Breast epithelium (tissue), 4 donors: Measurements from ENCODE around the gene AMACR. TPM values are rescaled to one million over a fixed set of nuclear protein-coding genes. Genes with fewer than 3 reads are reported as not detected.

ENCODE experiments used
- DNase-seq, 2 donors: peaks; one replicate each; pipeline ENCODE4 v3.0.0-alpha.2; 2019; ENCODE audit warnings: low spot score in 2 of 2
- H3K27ac ChIP-seq, 2 donors: fragments of 200-600 bp; sonication (generic) in 1 of 2; one replicate each; pipeline ENCODE4 v1.5.1; 2016 to 2019; ENCODE audit warnings: mild to moderate bottlenecking in 1 of 2
- H3K27me3 ChIP-seq, 2 donors: fragments of 200-600 bp; sonication (generic) in 1 of 2; one replicate each; pipeline versions ENCODE4 v1.5.1 to v1.6.0; 2017 to 2019; ENCODE audit warnings: control low read depth in 1 of 2, mild to moderate bottlenecking in 1 of 2
- H3K36me3 ChIP-seq: fragments of 200-600 bp; one replicate; pipeline ENCODE4 v1.5.1; 2019
- H3K4me1 ChIP-seq, 2 donors: fragments of 200-600 bp; sonication (generic); one replicate each; pipeline ENCODE4 v1.5.1; 2016 to 2019; ENCODE audit warnings: control low read depth in 1 of 2
- H3K4me3 ChIP-seq, 3 donors: fragments of 200-600 bp; sonication (generic); 1 replicate in 2 of 3; 2 replicates in 1 of 3; pipeline ENCODE4 v1.5.1; 2016 to 2019; ENCODE audit warnings: mild to moderate bottlenecking in 3 of 3, moderate library complexity in 2 of 3
- H3K9me3 ChIP-seq, 2 donors: fragments of 200-600 bp; sonication (generic) in 1 of 2; one replicate each; pipeline ENCODE4 v1.5.1; 2016 to 2019; ENCODE audit warnings: control low read depth in 1 of 2
- POLR2A ChIP-seq: fragments of 450-650 bp; IDR thresholded peaks from one replicate; pipeline ENCODE4 v1.6.1; 2016; ENCODE audit warnings: antibody characterized with exemption, mild to moderate bottlenecking, moderate library complexity
- POLR2AphosphoS5 ChIP-seq, 3 donors: sonication (generic); formaldehyde crosslinking; IDR thresholded peaks; one replicate each; pipeline ENCODE4 v1.6.1; 2017; ENCODE audit warnings: antibody characterized with exemption in 3 of 3
- intact Hi-C: fragments of 100-400 bp; cut with DNase I; formaldehyde crosslinking; loops from one replicate; pipeline ENCODE4 v1.15.1; 2023; ENCODE audit warnings: low total_unique reads
- total RNA-seq, 3 donors: library from RNA; depleted of rRNA; stranded (reverse); fragments of >200 nt; gene quantifications; one replicate each; pipeline ENCODE4 v1.1.0, GENCODE V29; 2016
- TF ChIP-seq, protein P1 (sequence below), 3 donors: fragments of 450-650 bp; IDR thresholded peaks; one replicate each; pipeline ENCODE4 v1.5.1; 2016 to 2017; ENCODE audit warnings: antibody characterized with exemption in 3 of 3, mild to moderate bottlenecking in 3 of 3, moderate library complexity in 3 of 3

Gene AMACR
- total RNA-seq, 3 donors from 2014 or later = 8.2 to 14.4 (median 13.8) TPM

GRCh38 chr5:33985447-33985846 lies 22.4 kb downstream of the AMACR start:
- H3K4me3 ChIP-seq = no peak overlapping the region
- DNase-seq = no peak
- peaks cover 4% of the 10 kb centered on the region for H3K36me3 ChIP-seq
- H3K9me3 ChIP-seq = no peaks in the 10 kb centered on the region
- intact Hi-C loops = no loop called here
- TF ChIP-seq, protein P1, sequence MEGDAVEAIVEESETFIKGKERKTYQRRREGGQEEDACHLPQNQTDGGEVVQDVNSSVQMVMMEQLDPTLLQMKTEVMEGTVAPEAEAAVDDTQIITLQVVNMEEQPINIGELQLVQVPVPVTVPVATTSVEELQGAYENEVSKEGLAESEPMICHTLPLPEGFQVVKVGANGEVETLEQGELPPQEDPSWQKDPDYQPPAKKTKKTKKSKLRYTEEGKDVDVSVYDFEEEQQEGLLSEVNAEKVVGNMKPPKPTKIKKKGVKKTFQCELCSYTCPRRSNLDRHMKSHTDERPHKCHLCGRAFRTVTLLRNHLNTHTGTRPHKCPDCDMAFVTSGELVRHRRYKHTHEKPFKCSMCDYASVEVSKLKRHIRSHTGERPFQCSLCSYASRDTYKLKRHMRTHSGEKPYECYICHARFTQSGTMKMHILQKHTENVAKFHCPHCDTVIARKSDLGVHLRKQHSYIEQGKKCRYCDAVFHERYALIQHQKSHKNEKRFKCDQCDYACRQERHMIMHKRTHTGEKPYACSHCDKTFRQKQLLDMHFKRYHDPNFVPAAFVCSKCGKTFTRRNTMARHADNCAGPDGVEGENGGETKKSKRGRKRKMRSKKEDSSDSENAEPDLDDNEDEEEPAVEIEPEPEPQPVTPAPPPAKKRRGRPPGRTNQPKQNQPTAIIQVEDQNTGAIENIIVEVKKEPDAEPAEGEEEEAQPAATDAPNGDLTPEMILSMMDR (IDR thresholded peaks at IDR 0.05) = no peak
- TF ChIP-seq POLR2A = no peak
- no peak for TF ChIP-seq POLR2AphosphoS5 (IDR thresholded peaks at IDR 0.05)
- no peak overlapping the region for H3K27ac ChIP-seq
- H3K4me1 ChIP-seq = peaks cover 0 to 6% of the 10 kb centered on the region in 2 donors
- no peaks in the 10 kb centered on the region for H3K27me3 ChIP-seq

DNA sequence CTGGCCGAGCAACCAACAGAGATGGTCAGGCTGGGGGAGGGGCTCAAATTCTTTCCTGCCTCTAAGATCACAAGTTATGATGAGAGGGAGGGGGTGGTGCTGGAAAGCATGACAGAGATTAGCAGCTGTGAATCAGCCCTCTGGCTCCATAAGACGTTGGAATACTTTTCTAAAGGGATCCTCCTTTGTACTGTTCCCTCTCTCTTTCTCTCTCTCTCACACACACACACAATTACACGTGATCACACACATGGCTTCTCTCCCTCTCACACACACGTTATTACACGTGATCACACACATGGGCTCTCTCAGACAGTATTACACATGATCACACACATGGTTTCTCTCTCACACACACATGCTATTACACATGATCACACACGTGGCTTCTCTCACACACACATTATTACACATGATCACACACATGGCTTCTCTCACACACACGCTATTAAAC lies 23.2 kb downstream of the AMACR start, which contains the start of gene SLC45A2:
Gene SLC45A2 (minus strand): TSS at position 23 of the 454 bp plus-strand sequence. CDS start 110 bp downstream, outside the sequence.
- Histone ChIP-seq H3K4me3 (no peak within 1 kb of the TSS), H3K27ac (no peak within 1 kb of the TSS), H3K36me3 (peaks cover 4% of the 10 kb centered on the region), H3K4me1 (peaks cover 0 to 6% of the 10 kb centered on the region in 2 donors), H3K9me3 (no peaks in the 10 kb centered on the region), H3K27me3 (no peaks in the 10 kb centered on the region)
- DNase-seq = no peak
- intact Hi-C loops = no loop called here
- TF ChIP-seq POLR2A = no peak
- TF ChIP-seq, protein P1 (IDR thresholded peaks at IDR 0.05) = no peak
- no peak for TF ChIP-seq POLR2AphosphoS5 (IDR thresholded peaks at IDR 0.05)

DNA sequence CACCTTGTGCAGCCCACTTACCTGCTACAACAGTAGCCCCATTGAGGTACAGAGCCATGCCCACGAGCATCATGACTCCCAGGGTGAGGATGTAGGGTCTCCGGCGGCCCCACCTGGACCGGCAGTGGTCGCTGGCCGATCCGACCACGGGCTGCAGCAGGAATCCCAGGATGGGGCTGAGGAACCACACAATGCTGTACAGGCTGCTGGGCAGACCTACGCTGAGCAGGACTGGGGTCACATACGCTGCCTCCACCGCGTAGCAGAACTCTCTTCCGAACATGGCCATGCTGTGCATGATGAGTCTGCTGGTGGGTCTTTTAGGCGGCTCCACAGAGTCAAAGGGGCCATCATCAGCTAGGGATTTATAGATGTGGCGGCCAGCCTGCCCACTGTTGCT lies 23.7 kb downstream of the AMACR start:
- Histone ChIP-seq H3K4me3 (no peak overlapping the region), H3K9me3 (no peaks in the 10 kb centered on the region), H3K4me1 (peaks cover 0 to 6% of the 10 kb centered on the region in 2 donors), H3K27me3 (no peaks in the 10 kb centered on the region), H3K27ac (no peak overlapping the region), H3K36me3 (peaks cover 4% of the 10 kb centered on the region)
- TF ChIP-seq POLR2A (no peak), POLR2AphosphoS5 (IDR thresholded peaks at IDR 0.05) (no peak)
- TF ChIP-seq, protein P1 (IDR thresholded peaks at IDR 0.05) = no peak
- intact Hi-C loops = no loop called here
- DNase-seq = no peak

DNA sequence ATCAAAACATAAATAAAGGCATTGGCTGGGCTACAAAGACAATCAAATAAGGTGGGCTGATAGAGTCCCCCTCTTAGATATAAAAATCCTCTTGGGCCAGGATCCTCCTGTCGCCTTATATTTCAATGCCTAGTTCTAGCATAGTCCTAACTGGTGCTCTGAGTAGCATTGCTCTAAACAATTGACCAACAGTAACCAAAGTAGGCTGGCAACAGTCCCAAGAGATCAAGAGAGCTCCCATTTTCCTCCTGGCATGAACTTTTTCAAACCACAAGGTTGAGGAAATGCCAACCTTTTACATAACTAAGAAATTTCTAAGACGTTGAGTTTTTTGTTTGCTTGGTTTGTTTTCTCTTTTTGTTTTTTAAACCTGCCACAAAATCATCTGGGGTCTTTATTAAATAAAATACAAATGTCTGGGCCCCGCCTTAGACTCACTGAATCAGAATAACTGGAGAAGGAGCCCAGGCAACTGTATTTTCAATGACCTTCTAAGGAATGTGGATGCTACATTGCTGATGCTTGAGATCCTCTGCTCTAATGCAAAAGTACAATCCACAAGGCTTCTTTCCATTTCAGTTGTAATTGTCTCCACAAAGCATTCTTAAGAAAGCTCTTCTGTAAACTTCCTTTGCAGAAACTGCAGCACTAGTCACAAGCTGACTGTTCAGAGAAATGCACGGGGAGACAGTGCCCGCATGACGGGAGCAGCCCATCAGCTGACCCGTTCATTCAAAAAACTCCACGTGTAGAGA lies 26.3 kb downstream of the AMACR start:
- Histone ChIP-seq H3K27ac (no peak overlapping the region), H3K4me3 (no peak overlapping the region), H3K36me3 (no peaks in the 10 kb centered on the region), H3K4me1 (peaks cover 0 to 6% of the 10 kb centered on the region in 2 donors), H3K9me3 (no peaks in the 10 kb centered on the region), H3K27me3 (no peaks in the 10 kb centered on the region)
- intact Hi-C loops = no loop called here
- DNase-seq = no peak
- TF ChIP-seq POLR2A (no peak), POLR2AphosphoS5 (IDR thresholded peaks at IDR 0.05) (no peak)
- TF ChIP-seq, protein P1 (IDR thresholded peaks at IDR 0.05) = no peak

- intact Hi-C loops = no loop called here
- no peaks in the 10 kb centered on the region for H3K27me3 ChIP-seq
Measured at GRCh38 chr5:33980030-33980429, 27.8 kb downstream of the AMACR start.

More at GRCh38 chr5:33980030-33980429, 27.8 kb downstream of the AMACR start:
- Histone ChIP-seq H3K36me3 (no peaks in the 10 kb centered on the region), H3K9me3 (no peaks in the 10 kb centered on the region), H3K4me1 (peaks cover 0 to 6% of the 10 kb centered on the region in 2 donors), H3K4me3 (no peak overlapping the region), H3K27ac (no peak overlapping the region)
- TF ChIP-seq POLR2A (no peak), POLR2AphosphoS5 (IDR thresholded peaks at IDR 0.05) (no peak)
- TF ChIP-seq, protein P1 (IDR thresholded peaks at IDR 0.05) = no peak
- no peak for DNase-seq
